OCI-LY7 (cell line): Measurements from ENCODE around the gene PLA1A. TPM values are rescaled to one million over a fixed set of nuclear protein-coding genes. Genes with fewer than 3 reads are reported as not detected.

Experiments
- BruUV-seq: library from RNA; stranded (reverse); fragments of 400-500 nt; replicated peaks from 2 replicates; lab custom pipeline; 2021; lab: Mats Ljungman, UMichigan
- CTCF ChIA-PET: fragments of 300-600 bp; sonication (Branson Sonifier 250); formaldehyde crosslinking; loops from one replicate; lab custom pipeline; 2022; ENCODE audit warnings: antibody characterized with exemption; ENCODE audit not compliant: unreplicated experiment; lab: Charles Lee
- POLR2A ChIA-PET: fragments of 300-600 bp; sonication (Branson Sonifier 250); formaldehyde crosslinking; loops from one replicate; lab custom pipeline; 2022; ENCODE audit warnings: antibody characterized with exemption; lab: Charles Lee
- DNase-seq: peaks from one replicate; pipeline ENCODE4 v3.0.0-alpha.2; 2015; ENCODE audit warnings: low spot score
- H2AFZ ChIP-seq: fragments of 200-600 bp; sonication (generic), shearing (Covaris generic); 2 replicates; pipeline ENCODE4 v1.6.1; 2014; ENCODE audit warnings: mild to moderate bottlenecking, antibody characterized with exemption, low read length, moderate library complexity
- H3K27ac ChIP-seq: fragments of 200-600 bp; sonication (generic); 2 replicates; pipeline ENCODE4 v1.5.1; 2014; ENCODE audit warnings: mixed run types, low read depth, mild to moderate bottlenecking, moderate library complexity, low read length, inconsistent platforms; ENCODE audit not compliant: poor library complexity, severe bottlenecking
- H3K36me3 ChIP-seq: fragments of 200-600 bp; sonication (generic); 2 replicates; pipeline ENCODE4 v1.6.1; 2014; ENCODE audit warnings: mild to moderate bottlenecking, antibody characterized with exemption, low read length, moderate library complexity, mixed read lengths; ENCODE audit not compliant: insufficient read depth
- H3K4me1 ChIP-seq: fragments of 200-600 bp; sonication (generic); 2 replicates; pipeline ENCODE4 v1.5.1; 2014; ENCODE audit warnings: mild to moderate bottlenecking, low read length; ENCODE audit not compliant: insufficient read depth, poor library complexity, severe bottlenecking
- H3K4me2 ChIP-seq: fragments of 200-600 bp; sonication (generic); 2 replicates; pipeline ENCODE4 v1.6.1; 2014; ENCODE audit warnings: mild to moderate bottlenecking, low read length
- H3K4me3 ChIP-seq: fragments of 200-600 bp; sonication (generic); 2 replicates; pipeline ENCODE4 v1.5.1; 2014; ENCODE audit warnings: mild to moderate bottlenecking, low read depth, low read length; ENCODE audit not compliant: poor library complexity, severe bottlenecking
- H3K79me2 ChIP-seq: fragments of 200-600 bp; sonication (generic); 2 replicates; pipeline ENCODE4 v1.6.1; 2016; ENCODE audit warnings: low read depth, mild to moderate bottlenecking, low read length, moderate library complexity, mixed read lengths; ENCODE audit not compliant: insufficient read depth
- H3K9me2 ChIP-seq: fragments of 200-600 bp; sonication (generic); 2 replicates; pipeline ENCODE4 v1.6.1; 2016; ENCODE audit warnings: mild to moderate bottlenecking, low read length, mixed read lengths; ENCODE audit not compliant: insufficient read depth
- H3K9me3 ChIP-seq: fragments of 200-600 bp; sonication (generic); 2 replicates; pipeline ENCODE4 v1.6.1; 2014; ENCODE audit warnings: mild to moderate bottlenecking, mixed run types, low read length, mixed read lengths
- H4K20me1 ChIP-seq: fragments of 200-600 bp; sonication (generic); 2 replicates; pipeline ENCODE4 v1.6.1; 2014; ENCODE audit warnings: mild to moderate bottlenecking, antibody characterized with exemption, low read length, moderate library complexity, mixed read lengths; ENCODE audit not compliant: insufficient read depth
- EZH2phosphoT487 ChIP-seq: fragments of 200-600 bp; sonication (generic); IDR thresholded peaks from 2 replicates; pipeline ENCODE4 v1.6.1; 2018; ENCODE audit warnings: low read depth, borderline replicate concordance, mild to moderate bottlenecking, mixed run types, antibody characterized with exemption, low read length, moderate library complexity, mixed read lengths
- intact Hi-C: fragments of 100-400 bp; cut with micrococcal nuclease; formaldehyde crosslinking; loops from one replicate; pipeline ENCODE4 v1.10.0; 2022; ENCODE audit not compliant: unreplicated experiment
- total RNA-seq, 2 experiments: library from RNA; depleted of rRNA in 1 of 2; stranded (reverse); fragments of >200 nt in 1 of 2; shearing (Covaris generic) in 1 of 2; gene quantifications; 2 replicates each; pipeline ENCODE4 v1.2.3, GENCODE V29; 2014 to 2022
- TF ChIP-seq, protein P1 (sequence below): fragments of 200-600 bp; sonication (generic); conservative IDR thresholded peaks from 2 replicates; pipeline ENCODE4 v1.5.1; 2014; ENCODE audit warnings: mild to moderate bottlenecking, antibody characterized with exemption, low read length, moderate library complexity, mixed read lengths

PLA1A gene
- total RNA-seq, 2 experiments from 2014 or later, result not detected

DNA sequence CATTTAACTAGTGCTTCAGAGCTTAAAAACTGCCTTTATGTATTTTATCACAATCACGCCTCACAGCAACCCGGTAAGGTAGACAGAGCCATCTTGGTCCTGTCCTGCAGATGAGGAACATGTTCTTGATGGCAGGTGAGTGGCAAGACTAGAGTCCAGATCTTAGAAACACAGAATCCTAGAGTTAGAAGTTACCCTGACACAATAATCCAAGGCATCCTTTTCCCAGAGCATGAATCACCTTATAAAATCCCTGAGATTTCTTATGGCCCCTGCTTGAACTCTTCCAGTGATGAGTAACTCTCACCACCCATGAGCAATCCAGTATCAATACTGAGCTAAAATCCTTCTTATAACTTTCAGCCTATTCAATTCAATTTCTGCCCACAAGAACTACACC is 45.8 kb downstream of the PLA1A start:
- intact Hi-C loops, result no loop called here
- ChIA-PET POLR2A (interaction anchor here (0.6 kb wide), 1 partner anchor 67 kb away, joined by 3 read pairs; no protein-coding TSS in a partner anchor), CTCF (no interaction called here)
- Histone ChIP-seq H3K4me3 (no peak overlapping the region), H3K4me2 (no peak overlapping the region), H4K20me1 (no peaks in the 10 kb centered on the region), H3K4me1 (no peaks in the 10 kb centered on the region), H3K36me3 (no peaks in the 10 kb centered on the region), H3K9me2 (no peaks in the 10 kb centered on the region), H3K27ac (no peak overlapping the region), H3K79me2 (no peaks in the 10 kb centered on the region), H3K9me3 (no peaks in the 10 kb centered on the region), H2AFZ (no peak overlapping the region)
- no TSS peak for BruUV-seq
- no peak for DNase-seq
- TF ChIP-seq EZH2phosphoT487, result no peak
- TF ChIP-seq, protein P1, sequence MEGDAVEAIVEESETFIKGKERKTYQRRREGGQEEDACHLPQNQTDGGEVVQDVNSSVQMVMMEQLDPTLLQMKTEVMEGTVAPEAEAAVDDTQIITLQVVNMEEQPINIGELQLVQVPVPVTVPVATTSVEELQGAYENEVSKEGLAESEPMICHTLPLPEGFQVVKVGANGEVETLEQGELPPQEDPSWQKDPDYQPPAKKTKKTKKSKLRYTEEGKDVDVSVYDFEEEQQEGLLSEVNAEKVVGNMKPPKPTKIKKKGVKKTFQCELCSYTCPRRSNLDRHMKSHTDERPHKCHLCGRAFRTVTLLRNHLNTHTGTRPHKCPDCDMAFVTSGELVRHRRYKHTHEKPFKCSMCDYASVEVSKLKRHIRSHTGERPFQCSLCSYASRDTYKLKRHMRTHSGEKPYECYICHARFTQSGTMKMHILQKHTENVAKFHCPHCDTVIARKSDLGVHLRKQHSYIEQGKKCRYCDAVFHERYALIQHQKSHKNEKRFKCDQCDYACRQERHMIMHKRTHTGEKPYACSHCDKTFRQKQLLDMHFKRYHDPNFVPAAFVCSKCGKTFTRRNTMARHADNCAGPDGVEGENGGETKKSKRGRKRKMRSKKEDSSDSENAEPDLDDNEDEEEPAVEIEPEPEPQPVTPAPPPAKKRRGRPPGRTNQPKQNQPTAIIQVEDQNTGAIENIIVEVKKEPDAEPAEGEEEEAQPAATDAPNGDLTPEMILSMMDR, result no peak

DNA sequence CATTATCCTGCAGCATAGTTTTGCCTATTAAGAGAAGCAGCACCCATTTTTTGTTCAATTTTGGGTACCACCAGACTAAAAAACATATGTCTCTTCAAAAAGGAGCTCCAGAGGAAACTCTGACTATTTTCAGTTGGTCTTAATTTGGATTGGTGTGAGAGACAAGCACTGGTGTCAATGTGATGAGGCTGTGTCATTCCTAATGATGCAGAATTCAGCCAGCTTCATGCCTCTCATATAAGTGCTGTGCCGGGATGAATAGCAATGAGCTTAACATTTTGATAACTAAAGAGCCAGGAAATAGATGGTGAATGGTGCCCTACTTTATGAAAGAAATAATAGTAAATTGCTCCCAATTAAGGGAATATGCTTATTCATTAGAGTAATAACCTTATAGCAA is 46.8 kb downstream of the PLA1A start:
- Histone ChIP-seq H3K4me3 (no peak overlapping the region), H3K79me2 (no peaks in the 10 kb centered on the region), H3K36me3 (no peaks in the 10 kb centered on the region), H3K4me2 (no peak overlapping the region), H3K9me3 (no peaks in the 10 kb centered on the region), H3K27ac (no peak overlapping the region), H3K4me1 (no peaks in the 10 kb centered on the region), H2AFZ (no peak overlapping the region), H4K20me1 (no peaks in the 10 kb centered on the region), H3K9me2 (no peaks in the 10 kb centered on the region)
- intact Hi-C loops, result no loop called here
- POLR2A ChIA-PET, result interaction anchor here (1.0 kb wide), 1 partner anchor 17 kb away, joined by 3 read pairs; no protein-coding TSS in a partner anchor
- BruUV-seq, result no TSS peak
- TF ChIP-seq, protein P1, result no peak
- no peak for TF ChIP-seq EZH2phosphoT487
- no peak for DNase-seq
- CTCF ChIA-PET, result no interaction called here

DNA sequence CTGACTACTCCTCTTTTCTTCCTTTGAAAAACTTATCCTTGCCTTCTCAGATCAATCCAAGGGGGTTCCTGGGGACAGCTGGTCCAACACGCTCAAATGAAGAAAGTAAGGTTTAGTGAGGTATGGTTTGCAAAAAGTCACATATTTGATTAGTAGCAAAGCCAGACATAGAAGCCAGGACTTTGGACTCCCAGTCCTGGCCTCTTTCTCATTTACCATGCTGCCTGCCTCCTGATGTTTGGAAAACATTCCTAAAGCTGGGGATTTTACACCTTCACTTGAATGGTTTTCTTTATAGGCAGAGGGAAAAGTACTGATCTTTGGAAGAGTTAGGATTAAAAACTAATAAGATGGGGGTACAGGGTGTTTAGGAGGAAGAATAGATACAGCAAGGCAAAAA is 48.1 kb downstream of the PLA1A start:
- DNase-seq, result no peak
- no peak overlapping the region for H3K4me2 ChIP-seq
- POLR2A ChIA-PET, result no interaction called here
- CTCF ChIA-PET, result no interaction called here
- no peaks in the 10 kb centered on the region for H3K79me2 ChIP-seq
- no peaks in the 10 kb centered on the region for H4K20me1 ChIP-seq
- BruUV-seq, result no TSS peak
- no peak overlapping the region for H3K4me3 ChIP-seq
- no peaks in the 10 kb centered on the region for H3K9me2 ChIP-seq
- no peaks in the 10 kb centered on the region for H3K4me1 ChIP-seq
- no peaks in the 10 kb centered on the region for H3K36me3 ChIP-seq
- no peak overlapping the region for H2AFZ ChIP-seq
- no peaks in the 10 kb centered on the region for H3K9me3 ChIP-seq
- TF ChIP-seq, protein P1, result no peak
- TF ChIP-seq EZH2phosphoT487, result no peak
- intact Hi-C loops, result no loop called here
- no peak overlapping the region for H3K27ac ChIP-seq
